HL-60/S4 treated with retinoic acid at 250 ng/mL for 4 days and 3 days (cell line): ENCODE results near the gene MAP1B.

ENCODE experiments used
- in situ Hi-C: fragments of 300-500 bp; cut with MboI; formaldehyde crosslinking; loops from 2 replicates; pipeline ENCODE4 v1.7.0; 2022; ENCODE audit warnings: low sequenced_read_pairs

Gene MAP1B

GRCh38 chr5:72129725-72130124, 22.4 kb downstream of the MAP1B start:
- in situ Hi-C loops: no loop called here

- in situ Hi-C loops: no loop called here
These were observed 23.1 kb downstream of the MAP1B start for GRCh38 chr5:72130351-72130761.

- in situ Hi-C loops: no loop called here
These were observed 26.1 kb downstream of the MAP1B start for GRCh38 chr5:72133212-72133990.

GRCh38 chr5:72134226-72134899, 27.1 kb downstream of the MAP1B start:
- in situ Hi-C loops: no loop called here

GRCh38 chr5:72137826-72138409, 30.6 kb downstream of the MAP1B start:
- in situ Hi-C loops: no loop called here

- in situ Hi-C loops: no loop called here
These were observed 31.8 kb downstream of the MAP1B start for GRCh38 chr5:72138943-72139521.

GRCh38 chr5:72140711-72141110, 33.4 kb downstream of the MAP1B start:
- in situ Hi-C loops: no loop called here

- in situ Hi-C loops: no loop called here
These were observed 34.4 kb downstream of the MAP1B start for GRCh38 chr5:72141440-72142355.

GRCh38 chr5:72144762-72145161, 37.5 kb downstream of the MAP1B start:
- in situ Hi-C loops: no loop called here

- in situ Hi-C loops: no loop called here
These were observed 38.1 kb downstream of the MAP1B start for GRCh38 chr5:72145348-72145747.

- in situ Hi-C loops: no loop called here
These were observed 38.8 kb downstream of the MAP1B start for GRCh38 chr5:72146056-72146455.

GRCh38 chr5:72147569-72147968, 40.3 kb downstream of the MAP1B start:
- in situ Hi-C loops: no loop called here

- in situ Hi-C loops: no loop called here
These were observed 42.5 kb downstream of the MAP1B start for GRCh38 chr5:72149742-72150141.

- in situ Hi-C loops: no loop called here
These were observed 43.9 kb downstream of the MAP1B start for GRCh38 chr5:72151169-72151568.

- in situ Hi-C loops: no loop called here
These were observed 44.4 kb downstream of the MAP1B start for GRCh38 chr5:72151646-72152045.

- in situ Hi-C loops: no loop called here
These were observed 45.3 kb downstream of the MAP1B start for GRCh38 chr5:72152545-72152944.

- in situ Hi-C loops: no loop called here
These were observed 46.3 kb downstream of the MAP1B start for GRCh38 chr5:72153551-72153950.

- in situ Hi-C loops: no loop called here
These were observed 46.9 kb downstream of the MAP1B start for GRCh38 chr5:72154076-72154756.

- in situ Hi-C loops: no loop called here
These were observed 49.8 kb downstream of the MAP1B start for GRCh38 chr5:72156946-72157624.

- in situ Hi-C loops: no loop called here
These were observed 50.3 kb downstream of the MAP1B start for GRCh38 chr5:72157625-72157962.
